BLaER1 (cell line): ENCODE measurements around the gene CHAC1.

Experiments
- H3K27ac ChIP-seq: shearing (Covaris generic); formaldehyde crosslinking; 2 replicates; pipeline ENCODE4 v1.8.1; 2022
- H3K27me3 ChIP-seq: shearing (Covaris generic); formaldehyde crosslinking; 2 replicates; pipeline ENCODE4 v1.8.1; 2022
- H3K36me3 ChIP-seq: shearing (Covaris generic); formaldehyde crosslinking; 2 replicates; pipeline ENCODE4 v1.8.1; 2022
- H3K4me1 ChIP-seq: shearing (Covaris generic); formaldehyde crosslinking; 2 replicates; pipeline ENCODE4 v1.8.1; 2022
- H3K4me2 ChIP-seq: shearing (Covaris generic); formaldehyde crosslinking; 2 replicates; pipeline ENCODE4 v1.8.1; 2022
- H3K4me3 ChIP-seq: shearing (Covaris generic); formaldehyde crosslinking; 2 replicates; pipeline ENCODE4 v1.8.1; 2022
- H3K9ac ChIP-seq: shearing (Covaris generic); formaldehyde crosslinking; 2 replicates; pipeline ENCODE4 v1.8.1; 2022
- H3K9me3 ChIP-seq: shearing (Covaris generic); formaldehyde crosslinking; 2 replicates; pipeline ENCODE4 v1.8.1; 2022
- H4K20me1 ChIP-seq: shearing (Covaris generic); formaldehyde crosslinking; 2 replicates; pipeline ENCODE4 v1.8.1; 2022
- Cebpa-rat ChIP-seq: shearing (Covaris generic); IDR thresholded peaks from 2 replicates; pipeline ENCODE4 v1.8.1; 2022

The CHAC1 gene

DNA sequence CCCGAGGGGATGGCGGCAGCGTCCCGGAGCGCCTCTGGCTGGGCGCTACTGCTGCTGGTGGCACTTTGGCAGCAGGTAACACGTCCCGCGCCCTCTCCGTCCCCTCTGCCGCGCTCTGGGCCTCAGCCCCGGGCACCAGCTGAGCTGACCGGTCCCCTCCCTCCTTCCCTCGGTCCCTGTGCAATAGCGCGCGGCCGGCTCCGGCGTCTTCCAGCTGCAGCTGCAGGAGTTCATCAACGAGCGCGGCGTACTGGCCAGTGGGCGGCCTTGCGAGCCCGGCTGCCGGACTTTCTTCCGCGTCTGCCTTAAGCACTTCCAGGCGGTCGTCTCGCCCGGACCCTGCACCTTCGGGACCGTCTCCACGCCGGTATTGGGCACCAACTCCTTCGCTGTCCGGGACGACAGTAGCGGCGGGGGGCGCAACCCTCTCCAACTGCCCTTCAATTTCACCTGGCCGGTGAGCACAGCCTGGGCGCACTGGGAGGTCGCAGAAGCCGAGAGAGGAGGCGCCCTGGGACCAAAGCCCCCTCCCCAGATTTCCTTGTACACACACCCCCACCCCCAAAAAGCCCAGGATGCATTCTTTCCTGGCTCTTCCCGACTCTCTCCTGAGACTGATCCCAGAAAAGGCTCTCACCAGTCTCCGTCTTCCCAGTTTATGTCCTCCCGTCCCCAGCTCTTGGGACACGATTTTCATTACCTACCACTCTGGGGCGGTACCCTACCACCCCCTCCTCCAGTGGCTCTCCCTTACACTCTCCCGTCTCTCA lies 23.4 kb upstream of the CHAC1 start:
- Histone ChIP-seq H3K36me3 (no peaks in the 10 kb centered on the region), H3K27me3 (peaks cover 84% of the 10 kb centered on the region), H3K9me3 (no peaks in the 10 kb centered on the region), H4K20me1 (peaks cover 44% of the 10 kb centered on the region), H3K4me2 (peak overlapping the region; percentile 99), H3K27ac (no peak overlapping the region), H3K4me3 (peak overlapping the region; percentile 65), H3K4me1 (peaks cover 76% of the 10 kb centered on the region), H3K9ac (no peak overlapping the region; the same call in 1 of the 2 replicates)
- TF ChIP-seq Cebpa-rat, result no peak

DNA sequence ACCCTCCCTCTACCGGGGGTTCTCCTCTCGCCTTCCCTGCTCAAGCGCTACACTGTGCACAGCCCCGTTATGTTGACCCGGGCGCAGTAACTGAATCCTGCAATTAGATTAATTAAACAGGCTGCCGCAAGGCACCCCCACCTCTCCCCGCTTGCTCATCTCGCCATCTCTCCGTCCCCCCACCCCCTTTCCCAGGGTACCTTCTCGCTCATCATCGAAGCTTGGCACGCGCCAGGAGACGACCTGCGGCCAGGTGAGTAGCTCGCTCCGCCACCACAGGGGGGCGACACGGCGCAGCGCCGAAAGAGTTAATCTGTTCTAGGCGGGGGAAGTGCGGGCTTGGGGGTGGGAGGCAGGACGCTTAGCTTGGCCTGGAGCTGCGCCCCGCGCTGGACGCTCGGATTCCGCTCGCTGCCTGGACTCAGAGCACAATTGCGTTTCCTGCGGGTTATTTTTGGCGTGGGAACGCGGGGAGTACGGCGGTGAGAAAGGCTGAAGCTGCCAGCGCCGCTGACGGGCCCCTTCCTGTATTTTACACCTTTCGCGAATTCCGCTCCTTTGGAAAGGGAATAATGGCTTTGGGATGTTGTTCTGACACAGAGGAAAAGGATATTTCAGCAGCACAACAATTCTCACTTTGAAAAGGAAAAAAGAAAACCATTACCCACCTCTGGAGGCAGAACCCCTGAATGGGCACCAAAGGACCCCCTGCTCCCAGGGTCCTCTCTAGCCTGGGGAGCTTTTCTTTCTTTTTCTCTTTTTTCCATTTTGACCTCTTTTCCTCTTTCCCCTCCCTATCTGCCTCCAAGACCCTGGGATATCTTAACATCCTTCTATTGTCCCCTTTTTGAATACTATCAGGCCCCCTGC lies 22.6 kb upstream of the CHAC1 start:
- H3K27me3 ChIP-seq, result peaks cover 75% of the 10 kb centered on the region
- H3K9ac ChIP-seq, result no peak overlapping the region
- peak overlapping the region; percentile 65 for H3K4me3 ChIP-seq

DNA sequence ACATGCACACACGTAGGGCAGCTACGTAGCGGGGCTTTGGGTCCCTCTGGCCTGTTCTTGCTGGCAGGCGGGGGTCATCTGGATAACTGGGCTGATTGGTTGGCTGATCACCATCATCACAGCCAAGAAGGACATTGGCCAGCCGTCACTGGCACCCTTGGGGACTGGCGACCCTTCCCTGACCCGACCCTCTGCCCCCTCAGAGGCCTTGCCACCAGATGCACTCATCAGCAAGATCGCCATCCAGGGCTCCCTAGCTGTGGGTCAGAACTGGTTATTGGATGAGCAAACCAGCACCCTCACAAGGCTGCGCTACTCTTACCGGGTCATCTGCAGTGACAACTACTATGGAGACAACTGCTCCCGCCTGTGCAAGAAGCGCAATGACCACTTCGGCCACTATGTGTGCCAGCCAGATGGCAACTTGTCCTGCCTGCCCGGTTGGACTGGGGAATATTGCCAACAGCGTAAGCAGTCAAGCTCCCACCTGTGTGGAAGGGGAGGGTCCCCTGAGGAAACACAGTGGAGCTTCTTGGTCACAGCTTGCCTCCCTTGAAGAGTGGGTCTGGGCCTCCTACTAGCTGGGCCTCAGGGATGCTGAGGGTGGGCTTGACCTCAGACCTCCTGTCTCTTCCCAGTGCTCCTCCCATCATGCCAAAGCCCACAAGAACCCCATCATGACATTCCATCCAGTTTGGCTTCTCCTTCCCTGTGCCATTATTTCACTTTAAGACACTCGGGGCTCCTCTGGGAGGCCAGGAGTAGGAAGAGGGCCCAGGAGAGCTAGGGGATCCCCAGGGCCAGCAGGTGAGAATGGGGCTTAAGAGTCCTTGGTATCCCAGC lies 21.8 kb upstream of the CHAC1 start:
- Histone ChIP-seq H3K9me3 (no peaks in the 10 kb centered on the region), H3K27ac (no peak overlapping the region), H3K4me2 (peak overlapping the region; percentile 99), H3K27me3 (peaks cover 67% of the 10 kb centered on the region), H3K4me1 (peaks cover 71% of the 10 kb centered on the region), H4K20me1 (peaks cover 44% of the 10 kb centered on the region), H3K9ac (no peak overlapping the region), H3K4me3 (0 out of 2 replicates have a peak overlapping the region, but pooled peaks have one; percentile 65), H3K36me3 (no peaks in the 10 kb centered on the region)
- TF ChIP-seq Cebpa-rat, result no peak

More for the DNA sequence above, 22.6 kb upstream of the CHAC1 start:
- Histone ChIP-seq H3K4me2 (peak overlapping the region; percentile 99), H4K20me1 (peaks cover 44% of the 10 kb centered on the region), H3K36me3 (no peaks in the 10 kb centered on the region), H3K9me3 (no peaks in the 10 kb centered on the region), H3K4me1 (peaks cover 71% of the 10 kb centered on the region), H3K27ac (no peak overlapping the region)
- TF ChIP-seq Cebpa-rat, result no peak

DNA sequence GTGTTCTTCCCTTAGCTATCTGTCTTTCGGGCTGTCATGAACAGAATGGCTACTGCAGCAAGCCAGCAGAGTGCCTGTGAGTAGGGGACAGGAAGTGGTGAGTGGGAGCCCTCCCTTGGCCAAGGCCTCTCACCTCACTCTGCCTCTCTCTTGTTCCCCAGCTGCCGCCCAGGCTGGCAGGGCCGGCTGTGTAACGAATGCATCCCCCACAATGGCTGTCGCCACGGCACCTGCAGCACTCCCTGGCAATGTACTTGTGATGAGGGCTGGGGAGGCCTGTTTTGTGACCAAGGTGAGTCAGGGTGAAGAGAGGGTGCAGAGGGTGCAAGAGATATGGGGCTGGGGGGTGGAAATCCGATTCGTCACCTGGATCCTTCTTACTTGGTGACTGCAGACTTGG lies 21.1 kb upstream of the CHAC1 start:
- peaks cover 71% of the 10 kb centered on the region for H3K4me1 ChIP-seq

DNA sequence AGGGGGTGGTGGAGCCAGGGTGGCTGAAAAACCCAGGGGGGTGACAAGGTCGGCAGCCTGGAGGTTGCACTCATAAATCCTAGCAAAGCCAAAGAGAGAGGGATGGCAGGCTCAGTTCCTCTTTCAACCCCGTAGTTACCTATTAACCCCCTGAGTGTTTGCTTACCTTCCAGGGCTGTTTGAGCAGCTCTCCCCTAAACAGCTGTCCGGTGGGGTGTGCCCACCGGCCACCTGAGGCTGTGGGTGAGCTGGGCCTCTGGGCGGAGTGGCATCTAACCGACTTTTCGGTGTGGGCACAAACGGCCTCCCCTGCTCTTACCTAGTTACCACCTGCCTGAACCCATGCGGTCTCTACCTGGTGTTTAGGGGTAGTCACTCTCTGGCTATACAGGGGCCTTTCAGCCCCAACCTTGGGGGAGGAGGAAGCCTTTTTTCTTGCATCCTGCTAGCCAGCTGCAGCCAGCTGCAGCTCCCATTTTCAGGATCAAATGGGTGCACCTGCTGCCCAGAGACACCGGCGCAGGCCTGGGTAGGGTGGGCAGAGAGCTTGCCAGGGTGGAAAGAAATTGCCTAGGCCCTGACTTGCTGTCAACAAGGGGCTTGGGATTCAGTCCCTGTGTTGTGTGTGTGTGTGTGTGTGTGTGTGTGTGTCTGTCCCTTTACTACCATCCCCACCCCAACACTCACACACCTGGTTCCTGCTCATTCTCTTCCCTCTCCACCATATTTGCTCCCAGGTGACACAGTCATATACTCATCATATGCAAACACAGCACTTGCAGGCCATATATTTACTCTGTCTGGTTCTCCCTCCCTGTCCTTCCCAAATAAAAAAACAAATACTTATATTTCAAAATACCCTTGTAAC lies 20.4 kb upstream of the CHAC1 start:
- Histone ChIP-seq H3K4me2 (peak overlapping the region; percentile 18; the same call in 1 of the 2 replicates), H3K4me3 (no peak overlapping the region)
- TF ChIP-seq Cebpa-rat, result no peak

More for the DNA sequence above, 21.1 kb upstream of the CHAC1 start:
- Histone ChIP-seq H4K20me1 (peaks cover 41% of the 10 kb centered on the region), H3K27ac (no peak overlapping the region), H3K27me3 (peaks cover 60% of the 10 kb centered on the region), H3K4me2 (peak overlapping the region; percentile 18), H3K9me3 (no peaks in the 10 kb centered on the region), H3K4me3 (no peak overlapping the region), H3K36me3 (no peaks in the 10 kb centered on the region), H3K9ac (no peak overlapping the region)
- TF ChIP-seq Cebpa-rat, result no peak

GRCh38 chr15:40933517-40933902 lies 19.8 kb upstream of the CHAC1 start:
- peaks cover 78% of the 10 kb centered on the region for H3K4me1 ChIP-seq
- no peaks in the 10 kb centered on the region for H3K36me3 ChIP-seq
- H3K27ac ChIP-seq, result no peak overlapping the region
- no peak for TF ChIP-seq Cebpa-rat
- peaks cover 49% of the 10 kb centered on the region for H3K27me3 ChIP-seq
- no peaks in the 10 kb centered on the region for H3K9me3 ChIP-seq
- no peak overlapping the region for H3K4me3 ChIP-seq
- H3K9ac ChIP-seq, result no peak overlapping the region
- 0 out of 2 replicates have a peak overlapping the region, but pooled peaks have one; percentile 14 for H3K4me2 ChIP-seq
- peaks cover 36% of the 10 kb centered on the region for H4K20me1 ChIP-seq

More for the DNA sequence above, 20.4 kb upstream of the CHAC1 start:
- Histone ChIP-seq H3K4me1 (peaks cover 74% of the 10 kb centered on the region), H3K27ac (no peak overlapping the region), H4K20me1 (peaks cover 37% of the 10 kb centered on the region), H3K27me3 (peaks cover 55% of the 10 kb centered on the region), H3K36me3 (no peaks in the 10 kb centered on the region), H3K9ac (no peak overlapping the region), H3K9me3 (no peaks in the 10 kb centered on the region)

GRCh38 chr15:40934457-40934856 lies 18.8 kb upstream of the CHAC1 start:
- Histone ChIP-seq H3K9me3 (no peaks in the 10 kb centered on the region), H3K4me2 (no peak overlapping the region), H4K20me1 (peaks cover 26% of the 10 kb centered on the region), H3K4me1 (peaks cover 78% of the 10 kb centered on the region), H3K9ac (no peak overlapping the region), H3K36me3 (no peaks in the 10 kb centered on the region), H3K4me3 (no peak overlapping the region), H3K27me3 (peaks cover 40% of the 10 kb centered on the region), H3K27ac (no peak overlapping the region)
- no peak for TF ChIP-seq Cebpa-rat

DNA sequence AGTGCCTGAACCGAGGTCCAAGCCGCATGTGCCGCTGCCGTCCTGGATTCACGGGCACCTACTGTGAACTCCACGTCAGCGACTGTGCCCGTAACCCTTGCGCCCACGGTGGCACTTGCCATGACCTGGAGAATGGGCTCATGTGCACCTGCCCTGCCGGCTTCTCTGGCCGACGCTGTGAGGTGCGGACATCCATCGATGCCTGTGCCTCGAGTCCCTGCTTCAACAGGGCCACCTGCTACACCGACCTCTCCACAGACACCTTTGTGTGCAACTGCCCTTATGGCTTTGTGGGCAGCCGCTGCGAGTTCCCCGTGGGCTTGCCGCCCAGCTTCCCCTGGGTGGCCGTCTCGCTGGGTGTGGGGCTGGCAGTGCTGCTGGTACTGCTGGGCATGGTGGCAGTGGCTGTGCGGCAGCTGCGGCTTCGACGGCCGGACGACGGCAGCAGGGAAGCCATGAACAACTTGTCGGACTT lies 17.0 kb upstream of the CHAC1 start:
- Histone ChIP-seq H3K4me1 (peaks cover 78% of the 10 kb centered on the region), H3K9ac (peak overlapping the region; percentile 54; the same call in 1 of the 2 replicates), H3K4me2 (peak overlapping the region; percentile 88), H3K27ac (peak overlapping the region; percentile 78), H3K4me3 (no peak overlapping the region), H3K9me3 (no peaks in the 10 kb centered on the region), H4K20me1 (peaks cover 9% of the 10 kb centered on the region), H3K27me3 (peaks cover 21% of the 10 kb centered on the region), H3K36me3 (no peaks in the 10 kb centered on the region)
- TF ChIP-seq Cebpa-rat, result no peak
